ENCODE results near the gene PPP1R14D. TPM values are rescaled to one million over a fixed set of nuclear protein-coding genes. Genes with fewer than 3 reads are reported as not detected.

Gene PPP1R14D
- total and polyA plus RNA-seq, 2 of the 8 experiments (the other 6 are each of a cell fraction or from before 2014, with no cell fraction given): not detected

GRCh38 chr15:40843885-40844695, 15.6 kb upstream of the PPP1R14D start, which contains the start of gene SPINT1 (continued):
- TF ChIP-seq RNF2 (IDR thresholded peaks at IDR 0.05; ENCODE audit: borderline replicate concordance, low read depth, low read length, missing control alignments, poor library complexity, severe bottlenecking) (no peak), SUZ12 (IDR thresholded peaks at IDR 0.05; ENCODE audit: low read length) (no peak), POLR2AphosphoS5 (IDR thresholded peaks at IDR 0.05; ENCODE audit: low read depth, low read length) (peak; percentile 70), EZH2 (IDR thresholded peaks at IDR 0.05; ENCODE audit: low read depth, low read length, severe bottlenecking) (no peak)
